Liver (tissue), 9 donors: ENCODE results near the gene JAM3. TPM values are rescaled to one million over a fixed set of nuclear protein-coding genes. Genes with fewer than 3 reads are reported as not detected.

Experiments
- DNase-seq: peaks from one replicate; pipeline ENCODE4 v3.0.0-alpha.2; 2017; ENCODE audit warnings: low spot score
- H3K27ac ChIP-seq, 2 donors: one replicate each; pipeline ENCODE4 v1.7.0; 2013; ENCODE audit warnings: inconsistent platforms in 2 of 2, low read length in 2 of 2, control low read depth in 1 of 2, low read depth in 1 of 2, mild to moderate bottlenecking in 1 of 2
- H3K27me3 ChIP-seq, 4 donors: one replicate each; pipeline versions ENCODE4 v1.6.1 to v1.7.0; 2013; ENCODE audit warnings: low read length in 3 of 4, inconsistent platforms in 1 of 4, mild to moderate bottlenecking in 1 of 4, moderate library complexity in 1 of 4; ENCODE audit not compliant: control insufficient read depth in 4 of 4, insufficient read depth in 4 of 4
- H3K36me3 ChIP-seq, 4 donors: one replicate each; pipeline versions ENCODE4 v1.6.1 to v1.7.0; 2013; ENCODE audit warnings: low read length in 3 of 4, mild to moderate bottlenecking in 3 of 4, low read depth in 1 of 4, moderate library complexity in 1 of 4; ENCODE audit not compliant: control insufficient read depth in 4 of 4, insufficient read depth in 3 of 4
- H3K4me1 ChIP-seq, 4 donors: one replicate each; pipeline versions ENCODE4 v1.6.1 to v1.7.0; 2013; ENCODE audit warnings: low read length in 3 of 4, mild to moderate bottlenecking in 3 of 4, moderate library complexity in 1 of 4; ENCODE audit not compliant: control insufficient read depth in 4 of 4, insufficient read depth in 4 of 4
- H3K4me3 ChIP-seq, 3 donors: one replicate each; pipeline versions ENCODE4 v1.6.1 to v1.7.0; 2013; ENCODE audit warnings: low read length in 3 of 3, control low read depth in 1 of 3, low read depth in 1 of 3, mild to moderate bottlenecking in 1 of 3
- H3K9ac ChIP-seq, 2 donors: one replicate each; pipeline ENCODE4 v1.7.0; 2013; ENCODE audit warnings: low read length in 2 of 2, mild to moderate bottlenecking in 2 of 2, moderate library complexity in 2 of 2, control low read depth in 1 of 2, low read depth in 1 of 2
- H3K9me3 ChIP-seq, 4 donors: one replicate each; pipeline versions ENCODE4 v1.6.1 to v1.7.0; 2013; ENCODE audit warnings: low read length in 3 of 4; ENCODE audit not compliant: control insufficient read depth in 4 of 4
- ATF3 ChIP-seq: IDR thresholded peaks from 2 replicates; pipeline ENCODE4 v1.6.1; 2016; ENCODE audit warnings: antibody characterized with exemption
- EGR1 ChIP-seq, 2 donors: IDR thresholded peaks; 2 replicates each; pipeline ENCODE4 v1.6.1; 2016 to 2018; ENCODE audit warnings: antibody characterized with exemption in 2 of 2, low read depth in 2 of 2
- FOXA1 ChIP-seq: IDR thresholded peaks from 2 replicates; pipeline ENCODE4 v1.6.1; 2016; ENCODE audit warnings: antibody characterized with exemption
- FOXA2 ChIP-seq: IDR thresholded peaks from 2 replicates; pipeline ENCODE4 v1.6.1; 2016; ENCODE audit warnings: antibody characterized with exemption
- GABPA ChIP-seq, 2 donors: IDR thresholded peaks in 1 of 2; conservative IDR thresholded peaks in 1 of 2; 2 replicates each; pipeline ENCODE4 v1.6.1; 2016; ENCODE audit warnings: antibody characterized with exemption in 2 of 2, mild to moderate bottlenecking in 1 of 2, moderate library complexity in 1 of 2
- HNF4A ChIP-seq, 2 donors: conservative IDR thresholded peaks; 2 replicates each; pipeline ENCODE4 v1.6.1; 2016; ENCODE audit warnings: antibody characterized with exemption in 2 of 2, mild to moderate bottlenecking in 2 of 2
- HNF4G ChIP-seq: IDR thresholded peaks from 2 replicates; pipeline ENCODE4 v1.6.1; 2016; ENCODE audit warnings: antibody characterized with exemption
- JUND ChIP-seq, 2 donors: IDR thresholded peaks; 2 replicates each; pipeline ENCODE4 v1.6.1; 2016; ENCODE audit warnings: antibody characterized with exemption in 2 of 2
- MAX ChIP-seq: IDR thresholded peaks from 2 replicates; pipeline ENCODE4 v1.6.1; 2016; ENCODE audit warnings: antibody characterized with exemption
- NR2F2 ChIP-seq: IDR thresholded peaks from 2 replicates; pipeline ENCODE4 v1.6.1; 2016; ENCODE audit warnings: antibody characterized with exemption
- RAD21 ChIP-seq, 2 donors: IDR thresholded peaks; 2 replicates each; pipeline ENCODE4 v1.6.1; 2016; ENCODE audit warnings: antibody characterized with exemption in 2 of 2, mild to moderate bottlenecking in 2 of 2
- REST ChIP-seq: IDR thresholded peaks from 2 replicates; pipeline ENCODE4 v1.6.1; 2016; ENCODE audit warnings: antibody characterized with exemption, mild to moderate bottlenecking
- RXRA ChIP-seq, 2 donors: IDR thresholded peaks; 2 replicates each; pipeline ENCODE4 v1.6.1; 2017 to 2018; ENCODE audit warnings: antibody characterized with exemption in 2 of 2, mild to moderate bottlenecking in 1 of 2
- SP1 ChIP-seq: IDR thresholded peaks from 2 replicates; pipeline ENCODE4 v1.6.1; 2018; ENCODE audit warnings: antibody characterized with exemption, mild to moderate bottlenecking
- TAF1 ChIP-seq: conservative IDR thresholded peaks from 2 replicates; pipeline ENCODE4 v1.6.1; 2016; ENCODE audit warnings: antibody characterized with exemption, mild to moderate bottlenecking
- YY1 ChIP-seq: IDR thresholded peaks from 2 replicates; pipeline ENCODE4 v1.6.1; 2016; ENCODE audit warnings: antibody characterized with exemption, mild to moderate bottlenecking
- ZBTB33 ChIP-seq: IDR thresholded peaks from 2 replicates; pipeline ENCODE4 v1.6.1; 2016; ENCODE audit warnings: antibody characterized with exemption
- WGBS: extraction: QIAGEN DNeasy Blood & Tissue Kit; methylation state at CpG from one replicate; pipeline ENCODE4 v1.1.7; 2013; 5-methylcytosine and 5-hydroxymethylcytosine counted together
- polyA plus RNA-seq, 2 donors: library from polyadenylated mRNA; stranded (reverse) in 1 of 2; unstranded in 1 of 2; fragments of 200-250 nt in 1 of 2; fragments of >200 nt in 1 of 2; fragmentation: Nextera tagmentation in 1 of 2; extraction: Ambion mirVana in 1 of 2; gene quantifications; one replicate each; pipeline versions ENCODE4 v1.2.1 to v1.2.3, GENCODE V29; 2013 to 2015
- total RNA-seq, 2 donors: library from RNA; depleted of rRNA; stranded (reverse); fragments of >200 nt; gene quantifications; one replicate each; pipeline ENCODE4 v1.2.3, GENCODE V29; 2014
- TF ChIP-seq, protein P1 (sequence below): fragments of 150-350 bp; IDR thresholded peaks from 2 replicates; pipeline ENCODE4 v1.5.1; 2017; ENCODE audit warnings: improper control_type of control experiment, low read depth, low read length; ENCODE audit not compliant: missing input control
- donor health status: healthy.
- donor health status: healthy.
- donor health status: healthy.
- donor health status: healthy.
- donor health status: healthy.

Gene JAM3
- total and polyA plus RNA-seq, 4 donors = 1.6 to 4.3 (median 2.1) TPM

DNA sequence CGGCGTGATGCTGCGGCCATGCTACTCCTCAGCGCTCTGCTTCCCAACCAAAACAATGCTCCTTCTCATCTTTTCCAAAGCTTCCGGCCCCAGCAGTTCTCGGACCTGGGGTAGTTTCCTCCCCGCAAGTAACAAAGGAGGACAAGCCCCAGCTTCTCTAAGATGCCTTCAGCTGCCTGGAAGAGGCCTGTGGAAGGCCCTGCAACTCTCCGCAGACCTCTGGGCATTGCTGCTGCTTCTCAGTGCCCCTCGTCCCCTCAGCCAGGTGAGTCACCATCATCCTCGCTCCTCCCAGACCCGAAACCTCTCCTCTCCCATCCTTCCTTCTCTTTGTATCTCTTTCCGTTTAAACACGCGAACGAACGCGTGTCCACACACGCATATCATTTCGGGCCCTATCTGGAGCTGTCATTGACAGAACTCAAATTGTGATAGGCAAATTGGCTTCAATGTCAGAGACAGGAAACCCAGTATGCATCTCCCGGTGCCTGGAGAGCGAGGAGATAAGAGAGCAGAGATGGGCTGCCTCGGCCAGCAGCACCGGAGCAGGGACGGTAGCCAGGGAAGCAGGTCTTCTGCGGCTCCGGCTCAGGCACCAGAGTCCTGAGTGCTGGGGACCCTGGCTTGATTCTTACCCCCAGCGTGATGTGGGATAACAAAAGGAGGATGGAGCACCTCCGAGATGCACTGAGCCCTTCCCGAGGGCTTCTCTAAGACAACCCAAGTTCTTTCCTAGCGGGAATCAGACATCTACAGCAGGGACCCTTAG, 22.0 kb upstream of the JAM3 start:
- no peaks in the 10 kb centered on the region for H3K9me3 ChIP-seq
- TF ChIP-seq TAF1 (no peak), HNF4A (conservative IDR thresholded peaks at IDR 0.05) (no peak), REST (no peak), MAX (no peak), RAD21 (IDR thresholded peaks at IDR 0.05) (no peak), JUND (IDR thresholded peaks at IDR 0.05) (no peak), FOXA1 (no peak), EGR1 (IDR thresholded peaks at IDR 0.05; ENCODE audit: low read depth in 2 of 2) (no peak), GABPA (IDR thresholded peaks at IDR 0.05 in 1 of 2, conservative IDR thresholded peaks at IDR 0.05 in 1 of 2) (no peak), FOXA2 (no peak), ZBTB33 (no peak), NR2F2 (no peak), YY1 (no peak), SP1 (no peak), ATF3 (no peak), HNF4G (no peak), RXRA (IDR thresholded peaks at IDR 0.05) (no peak)
- TF ChIP-seq, protein P1, sequence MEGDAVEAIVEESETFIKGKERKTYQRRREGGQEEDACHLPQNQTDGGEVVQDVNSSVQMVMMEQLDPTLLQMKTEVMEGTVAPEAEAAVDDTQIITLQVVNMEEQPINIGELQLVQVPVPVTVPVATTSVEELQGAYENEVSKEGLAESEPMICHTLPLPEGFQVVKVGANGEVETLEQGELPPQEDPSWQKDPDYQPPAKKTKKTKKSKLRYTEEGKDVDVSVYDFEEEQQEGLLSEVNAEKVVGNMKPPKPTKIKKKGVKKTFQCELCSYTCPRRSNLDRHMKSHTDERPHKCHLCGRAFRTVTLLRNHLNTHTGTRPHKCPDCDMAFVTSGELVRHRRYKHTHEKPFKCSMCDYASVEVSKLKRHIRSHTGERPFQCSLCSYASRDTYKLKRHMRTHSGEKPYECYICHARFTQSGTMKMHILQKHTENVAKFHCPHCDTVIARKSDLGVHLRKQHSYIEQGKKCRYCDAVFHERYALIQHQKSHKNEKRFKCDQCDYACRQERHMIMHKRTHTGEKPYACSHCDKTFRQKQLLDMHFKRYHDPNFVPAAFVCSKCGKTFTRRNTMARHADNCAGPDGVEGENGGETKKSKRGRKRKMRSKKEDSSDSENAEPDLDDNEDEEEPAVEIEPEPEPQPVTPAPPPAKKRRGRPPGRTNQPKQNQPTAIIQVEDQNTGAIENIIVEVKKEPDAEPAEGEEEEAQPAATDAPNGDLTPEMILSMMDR = no peak
- H3K9ac ChIP-seq = no peak overlapping the region
- no peak overlapping the region for H3K4me3 ChIP-seq
- H3K27me3 ChIP-seq = peaks cover 0 to 7% (median 2%) of the 10 kb centered on the region in 4 donors
- H3K36me3 ChIP-seq = no peaks in the 10 kb centered on the region
- no peak overlapping the region for H3K27ac ChIP-seq
- DNase-seq = no peak
- 60% methylated on average over 30 of the region's 30 CpGs for WGBS
- H3K4me1 ChIP-seq = peaks cover 0 to 7% (median 4%) of the 10 kb centered on the region in 4 donors
